HG03457 (cell line): ENCODE data around the gene TLE4.
"Not testable (repeated sequence)": the region's sequence is repeated elsewhere in the genome, so short reads cannot be mapped to it uniquely, and the experiment has no call there.

Source experiments
- ATAC-seq: cut with Tn5 transposase; IDR thresholded peaks from one replicate; pipeline ENCODE4 v1.9.1; 2021; ENCODE audit warnings: moderate number of reproducible peaks; ENCODE audit not compliant: unreplicated experiment

Gene TLE4

GRCh38 chr9:79630521-79631403 lies 59.0 kb downstream of the TLE4 start:
- ATAC-seq, result peak; percentile 87

DNA sequence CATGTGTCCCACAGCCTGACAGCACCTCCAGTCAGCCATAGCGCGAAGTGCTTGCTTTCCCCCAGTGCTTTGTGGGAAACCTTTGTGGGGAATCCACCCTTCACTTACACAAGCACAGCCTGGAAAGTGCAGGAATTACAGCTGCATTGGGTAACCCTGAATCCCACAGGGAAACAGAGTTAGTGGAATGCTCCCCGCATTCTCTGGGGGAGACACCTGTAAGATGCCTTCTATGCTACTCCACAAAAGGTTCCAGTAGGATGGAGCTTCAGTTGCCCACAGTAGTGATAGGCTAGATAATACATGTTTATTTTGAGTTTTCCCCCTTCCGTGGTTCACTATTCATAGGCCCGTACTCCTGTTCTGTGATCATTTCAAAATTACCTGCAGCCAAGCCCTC lies 60.3 kb downstream of the TLE4 start:
- ATAC-seq, result no peak

GRCh38 chr9:79632705-79633104 lies 60.9 kb downstream of the TLE4 start:
- ATAC-seq, result no peak

- no peak for ATAC-seq
Observed at GRCh38 chr9:79633558-79633957, 61.8 kb downstream of the TLE4 start.

- no peak for ATAC-seq
Observed at GRCh38 chr9:79637177-79637925, 65.6 kb downstream of the TLE4 start.

- no peak for ATAC-seq
Observed at GRCh38 chr9:79638806-79639205, 67.0 kb downstream of the TLE4 start.

DNA sequence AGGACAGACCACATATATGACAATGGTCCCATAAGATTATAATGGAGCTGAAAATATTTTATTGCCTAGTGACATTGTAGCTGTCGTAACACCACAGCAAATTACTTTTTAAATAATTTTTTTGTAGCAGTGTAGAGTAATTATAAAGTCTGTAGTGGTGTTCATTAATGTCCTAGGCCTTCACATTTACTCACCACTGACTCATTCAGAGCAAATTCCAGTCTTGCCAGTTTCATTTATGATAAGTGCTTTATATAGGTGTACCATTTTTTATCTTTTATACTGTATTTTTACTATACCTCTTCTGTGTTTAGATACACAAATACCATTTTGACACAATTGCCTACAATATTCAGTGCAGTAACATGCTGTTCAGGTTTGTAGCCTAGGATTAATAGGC lies 67.6 kb downstream of the TLE4 start:
- ATAC-seq, result no peak

DNA sequence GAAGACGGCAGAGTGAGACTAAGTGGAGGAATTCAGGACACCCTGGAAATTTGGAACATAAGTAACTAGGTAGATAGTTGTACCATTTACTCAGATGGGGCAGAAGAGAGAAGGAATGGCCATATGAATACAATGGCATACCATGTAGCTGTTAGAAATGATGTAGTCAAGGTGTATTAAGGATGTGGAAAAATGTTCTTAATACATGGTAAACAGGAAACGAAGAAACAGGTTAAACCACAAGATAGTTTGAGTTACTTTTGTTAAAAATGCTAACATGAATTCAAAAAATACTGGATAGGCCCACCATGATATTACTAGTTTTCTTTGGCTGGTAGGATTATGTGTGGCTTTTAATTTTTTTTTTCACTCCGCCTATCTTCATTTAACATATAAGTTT lies 68.3 kb downstream of the TLE4 start:
- ATAC-seq, result not testable (repeated sequence)

DNA sequence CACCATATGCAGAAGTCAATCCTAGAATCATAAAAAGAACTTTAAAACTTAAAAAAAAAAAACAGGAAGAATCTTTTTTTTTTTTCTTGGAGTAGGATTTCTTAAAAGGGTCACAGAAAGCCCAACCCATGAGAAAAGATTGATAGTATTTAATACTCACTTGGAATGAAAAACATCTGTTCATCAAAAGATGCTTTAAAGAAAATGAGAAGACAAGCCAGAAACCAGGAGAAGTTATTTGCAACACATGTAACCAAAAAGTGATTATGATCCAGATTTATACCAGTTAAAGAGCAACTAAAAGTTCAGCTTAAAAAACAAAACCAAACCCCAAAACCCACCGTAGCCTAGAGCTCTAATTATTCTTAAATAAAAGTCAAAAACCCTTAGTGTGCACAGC lies 69.3 kb downstream of the TLE4 start:
- ATAC-seq, result no peak

GRCh38 chr9:79642671-79643070 lies 70.9 kb downstream of the TLE4 start:
- ATAC-seq, result no peak

DNA sequence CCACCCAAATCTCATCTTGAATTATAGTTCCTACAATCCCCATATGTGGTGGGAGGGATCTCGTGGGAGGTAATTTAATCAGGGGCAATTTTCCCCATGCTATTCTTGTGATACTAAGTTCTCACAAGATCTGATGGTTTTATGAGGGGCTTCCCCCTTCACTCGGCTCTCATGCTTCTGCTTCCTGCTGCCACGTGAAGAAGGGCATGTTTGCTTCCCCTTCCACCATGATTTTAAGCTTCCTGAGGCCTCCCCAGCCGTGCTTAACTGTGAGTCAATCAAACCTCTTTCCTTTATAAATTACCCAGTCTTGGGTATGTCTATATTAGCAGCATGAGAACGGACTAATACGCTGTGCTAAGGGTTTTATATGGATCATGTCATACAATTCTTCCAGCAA lies 72.3 kb downstream of the TLE4 start:
- no peak for ATAC-seq

GRCh38 chr9:79644601-79645000 lies 72.8 kb downstream of the TLE4 start:
- ATAC-seq, result no peak

DNA sequence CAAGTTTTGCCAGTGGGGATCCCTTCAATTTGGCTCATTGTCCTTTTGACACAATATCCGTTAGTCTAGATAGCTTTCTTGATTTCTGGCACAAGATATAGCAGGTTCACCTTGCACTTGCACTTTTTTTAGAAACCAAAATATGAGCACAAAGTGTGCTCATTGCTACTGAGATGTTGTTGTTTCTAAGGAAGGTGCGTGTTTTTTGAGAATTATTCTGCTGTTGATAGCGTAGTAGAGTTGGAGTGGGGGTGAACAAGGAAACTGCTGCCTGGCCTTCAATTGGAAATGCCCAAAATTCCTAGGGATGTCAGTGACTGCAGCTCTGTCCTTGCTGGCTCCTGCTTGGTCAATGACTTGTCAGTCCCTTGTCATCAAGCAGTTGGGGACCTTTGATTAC lies 73.3 kb downstream of the TLE4 start:
- ATAC-seq, result no peak

- no peak for ATAC-seq
Observed at GRCh38 chr9:79646096-79646495, 74.3 kb downstream of the TLE4 start.

GRCh38 chr9:79651251-79651795 lies 79.6 kb downstream of the TLE4 start:
- no peak for ATAC-seq

- no peak for ATAC-seq
Observed at GRCh38 chr9:79652598-79652997, 80.8 kb downstream of the TLE4 start.

DNA sequence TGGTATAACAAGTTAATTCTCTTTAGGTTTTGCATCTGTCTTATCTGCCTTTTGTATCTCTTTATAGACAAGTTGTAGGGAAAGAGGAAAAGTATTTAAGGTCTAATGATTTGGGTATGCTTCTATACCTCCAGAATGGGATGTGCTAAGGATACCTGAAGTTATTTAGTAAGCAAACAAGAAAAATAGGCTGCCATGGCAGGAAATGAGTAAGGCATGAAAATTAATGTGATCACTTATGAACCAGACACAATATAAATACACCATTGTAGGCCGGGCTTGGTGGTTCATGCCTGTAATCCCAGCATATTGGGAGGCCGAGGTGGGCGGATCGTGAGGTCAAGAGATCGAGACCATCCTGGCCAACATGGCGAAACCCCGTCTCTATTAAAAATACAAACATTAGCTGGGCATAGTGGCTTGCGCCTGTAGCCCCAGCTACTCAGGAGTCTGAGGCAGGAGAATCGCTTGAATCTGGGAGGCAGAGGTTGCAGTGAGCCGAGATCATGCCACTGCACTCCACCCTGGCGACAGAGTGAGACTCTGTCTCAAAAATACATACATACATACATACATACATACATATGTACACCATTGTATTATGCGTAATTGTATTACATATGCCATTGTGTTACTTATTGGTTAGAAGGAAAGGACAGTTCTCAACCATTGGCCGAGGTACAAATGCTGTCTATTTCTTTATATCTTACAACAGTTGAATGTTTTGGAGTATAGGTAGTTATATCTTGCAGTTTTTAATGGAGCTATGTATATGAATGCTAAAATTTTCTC lies 83.0 kb downstream of the TLE4 start:
- ATAC-seq, result not testable (repeated sequence)

- no peak for ATAC-seq
Observed at GRCh38 chr9:79655551-79655950, 83.8 kb downstream of the TLE4 start.

DNA sequence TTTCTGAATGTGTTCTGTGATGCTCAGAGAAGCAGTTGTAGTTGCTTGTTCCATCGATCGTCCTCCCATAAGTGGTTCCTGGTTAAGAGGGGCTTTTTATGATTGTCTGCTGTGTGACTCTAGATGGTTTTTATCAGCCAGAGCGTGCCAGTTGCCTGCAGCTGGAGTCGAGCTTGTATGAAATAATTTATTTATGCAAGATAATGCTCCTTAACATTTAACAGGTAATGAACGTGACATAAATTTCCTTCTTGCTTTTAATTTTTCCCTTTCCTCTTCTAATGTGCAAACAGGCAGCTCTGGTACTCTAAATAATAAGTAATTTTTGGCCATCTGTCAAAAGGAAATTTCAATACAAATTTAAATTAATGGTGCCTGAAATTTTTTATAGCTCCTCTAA lies 84.4 kb downstream of the TLE4 start:
- no peak for ATAC-seq

DNA sequence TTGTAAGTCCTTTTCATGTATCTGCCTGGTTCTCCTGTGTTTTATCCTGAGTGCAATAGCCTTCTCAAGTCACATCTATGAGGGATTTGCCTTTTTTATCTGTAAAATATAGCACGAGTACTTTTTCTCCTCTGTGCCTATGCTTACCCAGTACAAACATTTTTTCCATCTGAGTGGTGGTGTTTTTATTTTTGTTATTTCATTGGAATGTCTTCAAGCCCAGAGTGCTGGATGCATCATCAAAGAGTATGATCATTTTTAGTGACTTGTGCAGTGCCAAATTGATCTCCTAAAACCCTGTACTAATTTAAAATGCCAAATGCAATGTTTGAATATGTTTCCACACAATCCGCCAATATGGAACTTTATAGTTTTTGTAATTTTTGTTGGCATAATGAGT lies 86.1 kb downstream of the TLE4 start:
- no peak for ATAC-seq

DNA sequence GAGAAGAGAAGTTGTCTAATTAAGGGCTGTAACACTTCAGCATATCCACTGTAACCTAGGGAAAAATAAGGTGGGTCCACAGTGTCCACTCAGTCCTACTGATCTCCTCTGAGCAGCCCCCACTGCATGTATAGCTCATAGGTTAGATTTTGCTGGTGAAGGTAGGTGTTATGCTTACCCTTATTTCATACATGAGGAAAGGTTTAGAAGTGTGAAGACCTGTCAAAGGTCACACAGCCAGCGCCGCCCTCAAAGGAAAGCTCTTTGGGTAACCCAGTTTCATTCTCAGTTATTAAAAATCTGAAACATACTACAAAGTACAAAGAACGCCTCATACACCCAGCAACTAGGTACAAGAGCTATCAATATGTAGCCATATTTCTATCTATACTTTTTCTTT lies 87.2 kb downstream of the TLE4 start:
- ATAC-seq, result no peak
